Umbilical cord (tissue), 2 donors: ENCODE data around the gene CDC14C. TPM values are rescaled to one million over a fixed set of nuclear protein-coding genes. Genes with fewer than 3 reads are reported as not detected.
"Not testable (repeated sequence)": the region's sequence is repeated elsewhere in the genome, so short reads cannot be mapped to it uniquely, and the experiment has no call there.

Experiments
- DNase-seq: peaks from one replicate; pipeline ENCODE4 v3.0.0-alpha.2; 2015; ENCODE audit warnings: low spot score
- total RNA-seq: library from RNA; depleted of rRNA; stranded (reverse); fragments of >200 nt; gene quantifications from one replicate; pipeline ENCODE4 v1.2.3, GENCODE V29; 2014; ENCODE audit warnings: low replicate concordance; ENCODE audit not compliant: insufficient read depth

The CDC14C gene
- 2.6 TPM for total RNA-seq

GRCh38 chr7:48924433-48924832 is at the start of gene CDC14C:
Gene CDC14C (plus strand): TSS chr7:48924547. CDS start chr7:48924673, 126 bp downstream.
- no peak for DNase-seq

DNA sequence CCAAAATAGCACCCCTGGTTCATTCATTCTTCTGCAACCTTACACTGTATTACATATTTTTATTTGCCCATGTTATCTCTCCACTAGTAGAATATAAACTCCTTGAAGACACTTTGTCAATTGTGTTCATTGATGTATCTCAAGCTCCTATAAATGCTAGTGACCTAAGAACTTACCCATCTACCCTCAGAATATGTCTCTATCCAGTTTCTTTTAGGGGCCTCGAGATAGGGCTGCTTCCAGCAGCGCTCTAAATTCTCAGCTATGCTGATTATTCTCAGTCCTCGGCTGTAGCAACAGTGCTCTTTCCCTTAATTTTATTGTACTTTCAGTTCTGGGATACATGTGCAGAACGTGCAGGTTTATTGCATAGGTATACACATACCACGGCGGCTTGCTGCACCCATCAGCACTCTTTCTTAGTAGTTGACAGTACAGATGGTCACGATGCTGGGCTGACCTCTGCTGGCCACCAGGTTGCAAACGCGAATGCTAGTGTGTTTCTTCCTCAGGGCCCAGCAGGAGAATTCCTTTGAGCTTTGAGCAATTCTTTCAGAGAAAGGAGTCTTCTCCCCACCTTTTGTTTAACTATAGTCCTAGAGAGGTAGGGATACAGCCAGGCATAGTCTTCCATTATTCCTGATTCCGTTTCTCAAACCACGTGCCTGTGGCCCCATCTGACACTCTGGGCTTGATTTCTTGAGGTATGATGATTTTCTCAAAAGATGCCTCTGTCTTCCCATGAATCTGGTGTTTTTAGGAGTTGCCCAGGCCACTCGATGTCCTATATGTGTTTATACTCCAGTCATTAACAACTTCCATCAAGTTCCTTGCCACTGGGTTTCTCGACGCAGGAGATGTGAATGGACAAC is 49.1 kb upstream of the CDC14C start:
- DNase-seq, result peak; percentile 45

DNA sequence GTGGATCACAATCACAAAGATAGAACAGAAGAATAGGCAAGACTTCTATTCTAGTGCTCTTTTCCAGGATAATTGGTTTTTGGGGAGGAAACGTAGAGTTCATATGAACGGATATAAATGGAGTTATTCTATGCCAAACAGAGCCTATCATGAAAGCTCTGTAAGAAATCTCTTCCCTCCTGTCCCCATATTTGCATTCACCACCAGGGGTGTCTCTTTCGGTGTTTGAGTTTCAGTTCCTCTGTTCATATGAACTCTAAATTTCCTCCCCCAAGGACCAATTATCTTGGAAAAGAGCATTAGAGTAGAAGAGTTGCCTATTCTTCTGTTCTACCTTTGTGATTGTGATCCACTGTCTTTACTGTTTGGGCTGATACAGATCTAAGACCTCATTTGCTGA is 48.3 kb upstream of the CDC14C start:
- no peak for DNase-seq

DNA sequence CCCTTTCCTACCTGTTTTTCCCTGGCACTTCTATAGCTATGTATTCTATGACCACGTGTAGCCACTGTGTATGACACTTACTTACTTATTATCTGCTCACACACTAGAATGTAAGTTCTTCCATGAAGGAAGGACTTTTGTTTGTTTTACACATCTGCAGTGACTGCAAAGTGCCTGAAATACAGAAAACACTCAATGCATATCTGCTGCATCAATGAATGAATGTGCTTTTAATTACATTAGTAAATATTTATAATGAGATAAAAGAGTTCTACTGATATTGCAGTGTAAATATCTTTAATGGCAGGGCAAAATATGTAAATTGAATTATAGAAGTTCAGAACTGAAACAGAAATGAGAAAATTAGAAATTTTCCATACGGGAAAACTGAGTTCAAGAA is 43.5 kb upstream of the CDC14C start:
- DNase-seq, result no peak

GRCh38 chr7:48887500-48887899 is 36.8 kb upstream of the CDC14C start:
- no peak for DNase-seq

DNA sequence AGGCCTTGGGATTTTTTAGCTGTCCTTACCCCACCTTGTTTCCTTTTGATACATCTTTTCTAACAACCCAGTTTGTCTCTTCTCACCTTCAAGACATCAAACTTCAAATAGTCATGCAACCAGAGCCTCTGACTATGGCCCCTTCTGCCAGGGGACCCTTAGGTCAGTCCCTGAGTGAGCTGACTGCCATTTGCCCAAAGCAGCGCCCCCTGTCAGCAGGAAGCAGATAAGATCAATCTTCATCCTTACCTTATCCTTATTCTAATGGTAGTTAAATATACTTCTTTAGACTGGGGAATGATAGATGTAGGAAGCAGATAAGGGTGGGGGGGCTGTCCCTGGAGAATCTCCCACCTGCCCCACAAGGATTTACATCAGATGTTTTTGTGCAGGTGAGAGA is 29.8 kb upstream of the CDC14C start:
- no peak for DNase-seq

DNA sequence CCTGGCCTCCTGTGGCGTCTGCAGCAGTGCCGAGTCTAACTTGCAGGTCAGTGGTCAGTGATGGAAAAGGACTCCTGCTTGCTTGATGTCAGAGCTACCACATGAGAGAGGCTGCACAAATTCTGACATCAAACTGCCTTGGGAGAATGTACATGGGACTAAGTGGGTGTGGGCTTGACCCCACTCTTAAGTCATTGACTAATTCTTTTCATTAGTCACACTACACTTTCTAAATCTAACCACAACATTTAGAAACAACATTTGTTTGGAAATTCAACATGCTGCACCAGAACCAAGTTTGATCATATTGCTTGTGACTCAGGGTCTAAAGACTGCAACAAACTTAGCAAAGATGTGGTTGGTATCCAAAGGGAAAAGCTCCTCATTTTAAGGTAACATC is 24.4 kb upstream of the CDC14C start:
- no peak for DNase-seq

DNA sequence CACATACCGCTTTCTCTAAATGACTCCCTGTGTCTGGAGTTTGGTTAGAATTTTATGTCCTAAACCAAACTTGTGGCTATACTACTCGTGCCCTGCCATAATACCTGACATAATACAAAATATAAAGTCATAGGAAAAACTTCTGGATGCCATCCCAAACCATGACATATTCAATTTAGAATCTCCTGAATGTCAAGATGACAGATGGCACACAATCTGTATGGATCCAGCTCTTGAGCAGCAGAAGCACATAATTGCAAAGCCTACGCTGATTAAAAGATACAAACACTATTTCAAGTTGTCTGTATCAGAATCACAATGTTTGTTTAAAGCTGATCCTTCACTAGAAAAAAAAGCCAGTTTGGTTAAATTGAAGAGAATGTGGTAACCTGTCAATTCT is 22.4 kb upstream of the CDC14C start:
- DNase-seq, result no peak

DNA sequence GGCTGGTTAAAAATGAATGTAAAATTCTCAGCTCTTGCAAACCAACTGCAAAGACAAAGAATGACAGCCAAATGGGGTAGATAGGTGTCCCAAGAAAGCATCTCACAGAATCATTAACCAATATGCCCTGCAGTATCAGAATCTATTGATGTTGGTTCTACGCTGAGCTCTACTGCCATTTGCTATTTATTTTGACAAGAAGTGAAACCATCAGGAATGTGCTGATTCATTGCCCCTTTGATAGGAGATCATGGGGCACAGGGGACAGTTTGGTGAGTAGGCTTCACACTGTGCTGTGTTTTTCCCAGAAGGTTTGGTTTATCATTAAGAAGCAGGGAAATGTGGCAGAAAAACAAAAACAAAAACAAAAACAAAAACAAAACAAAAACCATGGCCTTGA is 19.4 kb upstream of the CDC14C start:
- DNase-seq, result no peak

- not testable (repeated sequence) for DNase-seq
These were observed 18.7 kb upstream of the CDC14C start for GRCh38 chr7:48905686-48906085.

- DNase-seq, result not testable (repeated sequence)
These were observed 14.5 kb upstream of the CDC14C start for GRCh38 chr7:48909887-48910286.

GRCh38 chr7:48931481-48931880 is 7.1 kb downstream of the CDC14C start:
- DNase-seq, result no peak

GRCh38 chr7:48932126-48932910 is 8.0 kb downstream of the CDC14C start:
- DNase-seq, result no peak

DNA sequence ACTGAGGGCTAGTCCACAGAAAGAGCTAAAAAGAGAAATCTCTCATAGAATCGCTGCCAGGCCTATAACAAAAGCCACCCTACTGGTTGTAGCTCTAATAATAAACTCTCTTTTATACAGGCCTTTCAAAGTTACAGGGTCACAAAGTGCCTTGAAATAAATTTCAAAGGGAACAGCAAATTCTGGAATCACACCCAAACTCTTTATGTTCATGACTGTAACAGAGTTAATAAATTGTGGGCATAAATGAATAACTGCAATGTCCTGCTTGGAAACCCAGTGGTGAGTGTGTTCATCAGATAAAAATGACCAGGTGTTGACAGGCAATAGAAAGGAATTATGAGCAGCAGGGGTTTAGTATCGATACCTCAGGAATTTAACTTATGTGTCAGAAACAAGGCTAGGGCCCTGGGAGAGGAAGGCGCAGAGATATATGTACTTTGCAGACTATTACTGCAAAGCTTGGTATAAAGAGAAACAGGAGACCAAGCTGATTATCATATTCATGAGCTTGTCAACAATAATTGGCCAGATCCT is 9.3 kb downstream of the CDC14C start:
- DNase-seq, result no peak

DNA sequence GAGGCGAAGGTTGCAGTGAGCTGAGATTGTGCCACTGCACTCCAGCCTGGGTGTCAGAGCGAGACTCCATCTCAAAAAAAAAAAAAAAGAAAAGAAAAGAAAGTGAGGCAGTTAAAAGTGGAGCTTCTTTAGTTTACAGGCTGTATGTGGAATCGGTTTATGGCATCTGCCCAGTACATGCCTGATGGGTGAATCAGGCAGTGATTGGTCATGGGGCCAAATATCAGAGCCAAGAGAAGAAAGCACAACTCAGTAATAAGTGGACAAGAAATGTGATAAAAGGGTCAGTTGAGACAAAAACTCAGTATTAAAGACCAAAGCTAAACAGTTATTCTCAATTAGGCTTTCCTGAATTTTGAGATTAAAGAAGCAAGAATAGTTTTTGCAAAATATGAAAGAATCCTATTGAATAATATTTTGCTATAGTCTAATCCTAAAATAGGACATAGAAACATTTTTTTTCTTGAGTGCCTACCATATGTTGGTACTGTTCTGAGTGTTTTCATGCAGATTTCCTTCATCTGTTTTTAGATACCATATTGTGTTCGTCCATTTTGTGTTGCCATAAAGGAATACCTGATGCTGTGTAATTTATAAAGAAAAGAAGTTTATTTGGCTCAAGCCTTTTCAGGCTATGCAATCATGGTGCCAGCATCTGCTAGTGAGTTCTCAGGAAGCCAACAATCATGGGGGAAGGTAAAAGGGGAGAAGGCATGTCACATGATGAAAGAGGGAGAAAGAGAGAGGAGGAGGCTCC is 14.4 kb downstream of the CDC14C start:
- peak; percentile 64 for DNase-seq

GRCh38 chr7:48943279-48943990 is 19.1 kb downstream of the CDC14C start:
- DNase-seq, result no peak

- no peak for DNase-seq
These were observed 31.6 kb downstream of the CDC14C start for GRCh38 chr7:48955916-48956315.

- no peak for DNase-seq
These were observed 35.3 kb downstream of the CDC14C start for GRCh38 chr7:48959676-48960075.

- peak; percentile 41 for DNase-seq
These were observed 38.6 kb downstream of the CDC14C start for GRCh38 chr7:48962821-48963505.

DNA sequence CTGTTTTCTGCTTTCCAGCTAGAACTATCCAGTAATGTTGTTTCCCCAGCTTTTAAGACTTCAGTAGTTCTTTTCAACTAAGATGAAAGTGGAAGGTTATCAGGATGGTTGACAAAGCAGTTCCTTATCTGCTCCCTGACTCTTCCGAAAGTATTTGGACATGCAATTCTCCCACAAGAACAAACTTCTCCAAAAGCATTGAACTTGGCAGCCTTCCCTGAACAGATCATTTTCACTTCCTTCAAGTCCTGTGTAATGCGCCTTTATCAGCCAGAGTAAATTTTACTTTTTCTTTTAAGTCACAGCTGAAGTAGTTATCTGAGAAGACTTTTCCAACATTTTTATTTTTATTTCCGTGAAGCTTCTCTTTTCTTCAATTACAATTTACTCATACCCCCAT is 39.7 kb downstream of the CDC14C start:
- peak; percentile 93 for DNase-seq
